ENCODE results near the gene LZTR1. TPM values are rescaled to one million over a fixed set of nuclear protein-coding genes. Genes with fewer than 3 reads are reported as not detected.

The LZTR1 gene
- total and polyA plus RNA-seq, 10 of the 15 experiments (the other 5 are each of a cell fraction or from before 2014, with no cell fraction given) = 0.82 to 50.3 (median 19.3) TPM

DNA sequence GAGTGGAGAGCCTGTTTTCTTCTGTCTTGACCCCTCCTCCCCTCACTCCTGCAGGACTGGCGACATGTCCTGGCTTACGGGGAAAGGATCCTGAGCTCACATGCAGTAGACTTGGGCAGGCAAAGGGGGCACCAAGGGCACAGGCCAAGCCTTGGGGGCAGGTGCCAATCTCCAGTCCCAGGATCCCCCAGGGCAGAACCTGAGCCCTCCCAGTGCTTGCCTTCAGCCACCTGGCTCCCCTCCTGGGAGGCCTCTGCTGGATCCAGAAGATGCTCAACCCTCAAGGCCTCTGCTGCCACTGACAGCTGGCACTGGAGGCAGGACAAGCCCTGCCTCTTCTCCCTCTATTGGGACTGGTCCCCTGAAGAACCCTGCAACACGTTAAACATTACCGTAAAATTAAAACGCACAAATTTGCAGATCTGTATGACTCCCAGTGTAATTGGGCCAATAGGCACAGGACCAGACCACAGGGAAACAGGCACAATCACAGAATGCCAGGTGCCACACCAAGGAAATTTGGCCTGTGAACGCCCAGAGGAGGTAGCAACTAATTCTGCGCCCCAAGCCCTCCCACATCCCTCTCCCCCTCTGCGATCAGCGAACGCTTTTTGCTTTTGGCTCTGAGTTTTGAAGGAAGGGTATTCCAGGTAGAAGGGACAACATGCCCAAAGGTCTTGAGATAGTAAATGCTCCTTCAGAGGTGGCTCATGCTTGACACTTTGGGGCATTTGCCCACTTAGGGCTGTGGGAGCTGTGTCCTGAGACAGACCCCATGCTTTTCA, 967 bp upstream of the LZTR1 start:
- FAIRE-seq = no peak
- Histone ChIP-seq H4K20me1 (ENCODE audit: control insufficient read depth, insufficient read depth) (no peaks in the 10 kb centered on the region), H3K9me3 (replicated peaks; ENCODE audit: control insufficient read depth, insufficient read depth, low read length) (peaks cover 6% of the 10 kb centered on the region; the same call in 2 of the 3 replicates), H3K79me2 (ENCODE audit: control insufficient read depth, insufficient read depth, low read length) (peaks cover 16% of the 10 kb centered on the region), H3K36me3 (ENCODE audit: control insufficient read depth in 2 of 2, insufficient read depth in 2 of 2, low read length in 1 of 2) (no peaks in the 10 kb centered on the region), H3K4me1 (ENCODE audit: control insufficient read depth, insufficient read depth, low read length) (peaks cover 10% of the 10 kb centered on the region; the same call in 1 of the 2 replicates), H3K4me2 (ENCODE audit: control insufficient read depth, insufficient read depth) (peak overlapping the region; percentile 97), H3K4me3 (peak overlapping the region; percentile 94), H3K9ac (ENCODE audit: control insufficient read depth, insufficient read depth, low read length) (peak overlapping the region; percentile 95), H2AFZ (ENCODE audit: control insufficient read depth, low read depth, low read length) (peak overlapping the region; percentile 99), H3K27ac (ENCODE audit: control insufficient read depth, insufficient read depth) (peak overlapping the region; percentile 82), H3K27me3 (replicated peaks in 1 of 2; ENCODE audit: control insufficient read depth in 2 of 2, insufficient read depth in 2 of 2, low read length in 1 of 2) (no peaks in the 10 kb centered on the region)
- no peak for DNase-seq (ENCODE audit: low read depth, low spot score)
- ATAC-seq = no peak
- BruUV-seq (replicated peaks) = no TSS peak
- SMC1A ChIA-PET (ENCODE audit: uncharacterized antibody, unreplicated experiment) = no interaction called here
- RAD21 ChIA-PET (ENCODE audit: unreplicated experiment) = interaction anchor here (1.0 to 1.8 kb wide), 2 partner anchors 9 to 60 kb away, joined by 3 to 7 read pairs; no protein-coding TSS in a partner anchor
- in situ Hi-C loops (cut with MboI) = no loop called here
- intact Hi-C loops (cut with micrococcal nuclease; ENCODE audit: unreplicated experiment) = no loop called here
- WGBS (ENCODE audit: insufficient coverage, insufficient replicate concordance, low lambda C conversion rate, missing lambda C conversion rate) = 60% methylated on average over 9 of the region's 10 CpGs
- POLR2A ChIA-PET = no interaction called here
- no peak for TF ChIP-seq ASH2L (IDR thresholded peaks at IDR 0.05; ENCODE audit: borderline replicate concordance, low read depth)
- TF ChIP-seq SMARCA5 (IDR thresholded peaks at IDR 0.05) = no peak
- TF ChIP-seq TBL1XR1 (IDR thresholded peaks at IDR 0.05; ENCODE audit: low read depth, low read length) = no peak
- TF ChIP-seq, protein P1, sequence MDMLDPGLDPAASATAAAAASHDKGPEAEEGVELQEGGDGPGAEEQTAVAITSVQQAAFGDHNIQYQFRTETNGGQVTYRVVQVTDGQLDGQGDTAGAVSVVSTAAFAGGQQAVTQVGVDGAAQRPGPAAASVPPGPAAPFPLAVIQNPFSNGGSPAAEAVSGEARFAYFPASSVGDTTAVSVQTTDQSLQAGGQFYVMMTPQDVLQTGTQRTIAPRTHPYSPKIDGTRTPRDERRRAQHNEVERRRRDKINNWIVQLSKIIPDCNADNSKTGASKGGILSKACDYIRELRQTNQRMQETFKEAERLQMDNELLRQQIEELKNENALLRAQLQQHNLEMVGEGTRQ (IDR thresholded peaks at IDR 0.05; ENCODE audit: borderline replicate concordance, low read depth, low read length) = no peak
- no peak for TF ChIP-seq JUND (IDR thresholded peaks at IDR 0.05; ENCODE audit: low read depth, low read length)
- no peak for TF ChIP-seq ZSCAN29 (IDR thresholded peaks at IDR 0.05)
- TF ChIP-seq MXI1 (IDR thresholded peaks at IDR 0.05; ENCODE audit: low read depth, low read length) = no peak
- no peak for TF ChIP-seq CBX3 (IDR thresholded peaks at IDR 0.05; ENCODE audit: borderline replicate concordance, low read depth)
- no peak for TF ChIP-seq BHLHE40 (IDR thresholded peaks at IDR 0.05; ENCODE audit: borderline replicate concordance in 1 of 2, low read depth in 2 of 2, low read length in 1 of 2)
- TF ChIP-seq TARDBP (IDR thresholded peaks at IDR 0.05; ENCODE audit: borderline replicate concordance) = no peak
- no peak for TF ChIP-seq RUNX3 (IDR thresholded peaks at IDR 0.05; ENCODE audit: low read length)
- no peak for TF ChIP-seq EP300 (IDR thresholded peaks at IDR 0.05; ENCODE audit: borderline replicate concordance in 1 of 2, control insufficient read depth in 1 of 2, low read depth in 2 of 2, low read length in 2 of 2)
- no peak for TF ChIP-seq EZH2 (IDR thresholded peaks at IDR 0.05; ENCODE audit: borderline replicate concordance, control insufficient read depth, low read depth, low read length)
- no peak for TF ChIP-seq CEBPB (IDR thresholded peaks at IDR 0.05; ENCODE audit: borderline replicate concordance in 1 of 2, low read depth in 2 of 2, low read length in 2 of 2)
- TF ChIP-seq SIX5 (IDR thresholded peaks at IDR 0.05; ENCODE audit: low read depth, low read length, severe bottlenecking) = no peak
- no peak for TF ChIP-seq KAT2A (conservative IDR thresholded peaks at IDR 0.05; ENCODE audit: control insufficient read depth, low read depth, low read length)
- CTCF ChIA-PET = interaction anchor here (0.8 to 1.8 kb wide), 3 partner anchors 18 to 37 kb away, joined by 3 to 11 read pairs (median 4); no protein-coding TSS in a partner anchor
